DND-41 (cell line): Measurements from ENCODE around the gene SMIM1.

ENCODE experiments used
- ATAC-seq: fragments of 200-7000 bp; cut with Tn5 transposase; 3 replicates; pipeline ENCODE4 v1.9.1; 2021; ENCODE audit warnings: low read depth; ENCODE audit not compliant: insufficient read depth
- DNase-seq: peaks from one replicate; pipeline ENCODE4 v3.0.0-alpha.2; 2020
- H2AFZ ChIP-seq: 2 replicates; pipeline ENCODE4 v1.6.0; 2012; ENCODE audit warnings: low read depth, low read length
- H3K27ac ChIP-seq: 2 replicates; pipeline ENCODE4 v1.5.1; 2012; ENCODE audit warnings: low read length, inconsistent platforms
- H3K27me3 ChIP-seq: fragments of 200-600 bp; sonication (generic); 2 replicates; pipeline ENCODE4 v1.6.0; 2012; ENCODE audit warnings: low read length, mild to moderate bottlenecking, inconsistent platforms; ENCODE audit not compliant: insufficient read depth, poor library complexity
- H3K36me3 ChIP-seq: 2 replicates; pipeline ENCODE4 v1.5.1; 2012; ENCODE audit warnings: low read length, inconsistent platforms; ENCODE audit not compliant: insufficient read depth
- H3K4me1 ChIP-seq: 2 replicates; pipeline ENCODE4 v1.5.1; 2012; ENCODE audit warnings: mild to moderate bottlenecking, low read length; ENCODE audit not compliant: insufficient read depth
- H3K4me2 ChIP-seq: 2 replicates; pipeline ENCODE4 v1.6.0; 2012; ENCODE audit warnings: mild to moderate bottlenecking, moderate library complexity, low read length, inconsistent platforms; ENCODE audit not compliant: insufficient read depth
- H3K4me3 ChIP-seq, 2 experiments: fragments of 200-600 bp in 1 of 2; shearing (Covaris generic) in 1 of 2; 2 replicates each; pipeline ENCODE4 v1.5.1; 2012 to 2016; ENCODE audit warnings: inconsistent platforms in 2 of 2, low read length in 2 of 2, mild to moderate bottlenecking in 2 of 2, low read depth in 1 of 2, moderate library complexity in 1 of 2
- H3K79me2 ChIP-seq: 2 replicates; pipeline ENCODE4 v1.6.0; 2012; ENCODE audit warnings: low read length, inconsistent platforms; ENCODE audit not compliant: insufficient read depth
- H3K9ac ChIP-seq: 2 replicates; pipeline ENCODE4 v1.6.0; 2012; ENCODE audit warnings: low read depth, mild to moderate bottlenecking, inconsistent platforms, low read length, moderate library complexity
- H3K9me3 ChIP-seq: 2 replicates; pipeline ENCODE4 v1.5.1; 2012; ENCODE audit warnings: low read length, moderate library complexity, mild to moderate bottlenecking, inconsistent platforms; ENCODE audit not compliant: insufficient read depth, severe bottlenecking
- H4K20me1 ChIP-seq: 2 replicates; pipeline ENCODE4 v1.6.0; 2012; ENCODE audit warnings: low read length; ENCODE audit not compliant: insufficient read depth
- CTCF ChIP-seq: IDR thresholded peaks from 2 replicates; pipeline ENCODE4 v1.5.1; 2012; ENCODE audit warnings: borderline replicate concordance, low read length, moderate library complexity, mild to moderate bottlenecking; ENCODE audit not compliant: poor library complexity, severe bottlenecking; ENCODE audit errors: extremely low read depth
- EZH2 ChIP-seq: IDR thresholded peaks from 3 replicates; pipeline ENCODE4 v1.6.1; 2012; ENCODE audit warnings: borderline replicate concordance, low read depth, mild to moderate bottlenecking, moderate library complexity, low read length, inconsistent platforms; ENCODE audit not compliant: severe bottlenecking

Gene SMIM1

GRCh38 chr1:3777647-3778589 lies 5.4 kb downstream of the SMIM1 start:
- peaks cover 24% of the 10 kb centered on the region for H4K20me1 ChIP-seq
- H3K9me3 ChIP-seq = no peaks in the 10 kb centered on the region
- no peak overlapping the region for H3K4me3 ChIP-seq
- H3K36me3 ChIP-seq = peaks cover 40% of the 10 kb centered on the region
- H3K27me3 ChIP-seq = no peaks in the 10 kb centered on the region
- H3K27ac ChIP-seq = no peak overlapping the region
- H3K9ac ChIP-seq = no peak overlapping the region
- no peak overlapping the region for H2AFZ ChIP-seq
- H3K4me2 ChIP-seq = no peak overlapping the region
- TF ChIP-seq EZH2 (no peak), CTCF (no peak)
- no peak for ATAC-seq
- no peak for DNase-seq
- H3K4me1 ChIP-seq = no peaks in the 10 kb centered on the region
- H3K79me2 ChIP-seq = no peaks in the 10 kb centered on the region

GRCh38 chr1:3778590-3779264 lies 6.2 kb downstream of the SMIM1 start:
- ATAC-seq = no peak
- H3K4me3 ChIP-seq = no peak overlapping the region
- no peak overlapping the region for H2AFZ ChIP-seq
- peaks cover 24% of the 10 kb centered on the region for H4K20me1 ChIP-seq
- H3K27ac ChIP-seq = no peak overlapping the region
- no peaks in the 10 kb centered on the region for H3K9me3 ChIP-seq
- no peak overlapping the region for H3K9ac ChIP-seq
- TF ChIP-seq CTCF (no peak), EZH2 (no peak)
- DNase-seq = no peak
- no peak overlapping the region for H3K4me2 ChIP-seq
- H3K36me3 ChIP-seq = peaks cover 49% of the 10 kb centered on the region
- no peaks in the 10 kb centered on the region for H3K4me1 ChIP-seq
- H3K79me2 ChIP-seq = no peaks in the 10 kb centered on the region
- H3K27me3 ChIP-seq = no peaks in the 10 kb centered on the region

- H4K20me1 ChIP-seq = peaks cover 24% of the 10 kb centered on the region
Measured at GRCh38 chr1:3779265-3779911, 6.8 kb downstream of the SMIM1 start.

More at GRCh38 chr1:3779265-3779911, 6.8 kb downstream of the SMIM1 start:
- Histone ChIP-seq H3K9ac (no peak overlapping the region), H3K9me3 (no peaks in the 10 kb centered on the region), H3K27me3 (no peaks in the 10 kb centered on the region), H3K4me2 (no peak overlapping the region), H3K36me3 (peaks cover 55% of the 10 kb centered on the region), H3K27ac (no peak overlapping the region), H3K4me1 (no peaks in the 10 kb centered on the region), H3K79me2 (no peaks in the 10 kb centered on the region), H3K4me3 (no peak overlapping the region), H2AFZ (no peak overlapping the region)
- no peak for ATAC-seq
- no peak for DNase-seq
- TF ChIP-seq CTCF = no peak
